G401.6 (cell line): Measurements from ENCODE around the gene PDZD7.
A peak's percentile ranks its signal among the peaks of the same experiment; 100 is the strongest.
"Not testable (repeated sequence)": the region's sequence is repeated elsewhere in the genome, so short reads cannot be mapped to it uniquely, and the experiment has no call there.

Experiments used
- FAIRE-seq: peaks from 2 replicates; lab custom pipeline; 2012; peaks lifted over from hg19 to GRCh38; lab: Jason Lieb, UNC

Gene PDZD7

GRCh38 chr10:101038484-101038883 is 7.6 kb upstream of the PDZD7 start:
- no peak for FAIRE-seq

- FAIRE-seq, result no peak
Observed at GRCh38 chr10:101036726-101037125, 5.8 kb upstream of the PDZD7 start.

- no peak for FAIRE-seq
Observed at GRCh38 chr10:101035916-101036702, 5.2 kb upstream of the PDZD7 start.

- FAIRE-seq, result no peak
Observed at GRCh38 chr10:101035314-101035713, 4.4 kb upstream of the PDZD7 start.

- FAIRE-seq, result not testable (repeated sequence)
Observed at GRCh38 chr10:101034404-101034803, 3.5 kb upstream of the PDZD7 start.

- no peak for FAIRE-seq
Observed at GRCh38 chr10:101033276-101033675, 2.3 kb upstream of the PDZD7 start.

GRCh38 chr10:101032637-101033224 is 1.8 kb upstream of the PDZD7 start:
- no peak for FAIRE-seq

- FAIRE-seq, result no peak
Observed at GRCh38 chr10:101031796-101032636, 1.1 kb upstream of the PDZD7 start.

GRCh38 chr10:101030496-101031127 is 317 bp downstream of the PDZD7 start:
- no peak for FAIRE-seq

GRCh38 chr10:101029520-101030295 is 1.2 kb downstream of the PDZD7 start:
- FAIRE-seq, result no peak

- no peak for FAIRE-seq
Observed at GRCh38 chr10:101028446-101029337, 2.2 kb downstream of the PDZD7 start.

GRCh38 chr10:101027106-101027720 is 3.7 kb downstream of the PDZD7 start:
- FAIRE-seq, result no peak

- no peak for FAIRE-seq
Observed at GRCh38 chr10:101022967-101023705, 7.8 kb downstream of the PDZD7 start.

- FAIRE-seq, result no peak
Observed at GRCh38 chr10:101021692-101022251, 9.2 kb downstream of the PDZD7 start.

- FAIRE-seq, result no peak
Observed at GRCh38 chr10:101021239-101021638, 9.7 kb downstream of the PDZD7 start.

- no peak for FAIRE-seq
Observed at GRCh38 chr10:101020427-101021075, 10.4 kb downstream of the PDZD7 start.

- FAIRE-seq, result no peak
Observed at GRCh38 chr10:101019440-101019703, 11.6 kb downstream of the PDZD7 start.

GRCh38 chr10:101018600-101019439 is 12.1 kb downstream of the PDZD7 start:
- peak; percentile 21 for FAIRE-seq
